Kidney glomerular epithelial cell (primary cell): ENCODE results near the gene RPS19.

Experiments
- DNase-seq: peaks from one replicate; lab custom pipeline; 2025; lab: John Stamatoyannopoulos, UW

The RPS19 gene

DNA sequence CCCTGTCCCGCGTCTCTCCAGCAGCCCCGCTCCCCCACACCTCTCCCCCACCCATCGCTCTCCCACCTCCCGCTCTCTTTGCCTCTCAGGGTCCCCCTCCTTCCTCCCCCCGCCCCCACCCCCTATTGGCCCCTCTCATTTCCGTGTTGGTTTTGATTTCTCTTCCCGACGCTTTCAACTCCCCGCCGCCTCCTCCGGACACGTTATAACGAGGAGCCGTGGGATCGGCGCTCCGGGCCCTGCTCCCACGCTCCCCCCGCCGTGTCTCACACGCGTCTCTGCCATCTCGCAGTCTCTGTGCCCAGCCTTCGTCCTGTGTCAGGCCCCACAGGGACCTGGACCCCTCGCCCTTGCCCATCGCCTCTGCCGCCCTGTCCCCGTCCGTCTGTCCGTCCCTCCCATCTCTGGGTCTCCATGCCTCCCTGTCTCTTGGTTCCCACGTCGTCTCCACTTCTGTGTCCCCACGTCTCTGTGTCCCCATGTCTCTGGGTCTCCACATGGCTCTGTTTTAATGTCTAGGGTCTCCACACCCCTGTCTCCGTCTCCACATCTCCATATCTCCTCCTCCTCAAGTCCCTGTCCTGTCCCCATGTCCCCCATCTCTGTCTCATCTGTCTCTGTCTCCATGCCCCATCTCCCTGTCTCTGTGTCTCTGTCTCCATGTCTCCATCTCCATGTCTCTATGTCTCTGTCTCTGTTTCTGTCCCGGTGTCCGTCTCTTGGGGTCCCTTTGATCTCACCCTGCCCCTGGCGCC is 55.1 kb downstream of the RPS19 start:
- DNase-seq = no peak

DNA sequence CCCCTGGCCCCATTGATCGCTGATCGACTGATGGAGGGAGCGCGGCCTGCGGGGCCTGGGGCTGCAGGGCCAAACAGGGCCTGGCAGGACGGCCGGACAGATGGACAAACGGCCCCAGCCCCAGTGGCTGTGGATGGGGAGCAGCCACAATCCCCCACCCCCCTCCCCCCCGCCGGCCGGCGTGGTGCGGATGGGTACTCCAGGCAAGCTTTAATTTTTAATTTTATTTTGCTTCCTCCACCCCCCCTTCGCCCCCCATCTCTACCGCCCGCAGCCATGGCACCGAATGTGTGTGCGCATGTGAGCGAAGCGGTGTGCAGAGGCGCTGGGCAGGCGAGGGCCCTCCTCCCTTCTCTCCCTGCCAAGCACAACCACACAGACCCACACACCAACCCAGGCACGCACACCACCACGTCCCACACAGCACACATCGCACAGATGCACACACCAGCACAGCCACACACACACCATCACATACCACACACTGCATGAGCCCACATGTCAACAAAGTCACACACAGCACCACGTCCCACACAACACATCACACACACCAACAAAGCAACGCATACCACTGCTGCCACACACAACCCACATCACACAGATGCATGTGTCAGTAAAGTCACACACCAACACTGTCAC is 55.8 kb downstream of the RPS19 start:
- no peak for DNase-seq

DNA sequence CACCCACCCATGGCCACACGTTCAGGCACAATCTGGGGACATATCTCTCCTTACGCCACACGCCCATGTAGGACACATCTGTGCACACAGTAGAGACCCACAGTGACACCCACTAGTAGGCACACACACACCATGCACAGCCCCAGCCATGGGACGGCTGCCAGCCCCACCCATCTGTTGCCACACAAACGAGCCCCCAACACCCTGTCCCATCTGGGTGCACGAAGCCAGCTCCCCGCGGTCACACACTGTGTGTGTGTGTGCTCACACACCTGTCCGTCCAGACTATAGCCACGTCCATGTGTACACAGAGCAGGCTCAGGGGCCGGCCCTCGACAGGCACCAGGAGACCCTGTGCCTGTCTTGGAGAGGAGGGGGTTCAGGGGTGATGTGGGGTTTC is 57.6 kb downstream of the RPS19 start:
- DNase-seq = no peak

DNA sequence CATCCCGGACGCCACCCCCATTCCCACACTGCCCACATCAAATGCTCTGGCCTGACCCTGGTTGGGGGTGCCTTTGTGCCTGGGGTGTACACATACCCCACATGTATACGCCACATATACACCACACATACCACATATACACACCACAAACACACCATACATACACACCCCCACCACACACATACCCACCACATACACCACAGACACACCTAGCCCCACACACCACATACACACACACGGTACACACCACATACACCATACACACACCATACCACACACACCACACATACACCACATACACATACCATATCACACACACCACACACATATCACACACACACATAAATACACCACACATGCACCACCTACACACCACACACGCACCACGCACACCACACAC is 58.0 kb downstream of the RPS19 start:
- DNase-seq = no peak

DNA sequence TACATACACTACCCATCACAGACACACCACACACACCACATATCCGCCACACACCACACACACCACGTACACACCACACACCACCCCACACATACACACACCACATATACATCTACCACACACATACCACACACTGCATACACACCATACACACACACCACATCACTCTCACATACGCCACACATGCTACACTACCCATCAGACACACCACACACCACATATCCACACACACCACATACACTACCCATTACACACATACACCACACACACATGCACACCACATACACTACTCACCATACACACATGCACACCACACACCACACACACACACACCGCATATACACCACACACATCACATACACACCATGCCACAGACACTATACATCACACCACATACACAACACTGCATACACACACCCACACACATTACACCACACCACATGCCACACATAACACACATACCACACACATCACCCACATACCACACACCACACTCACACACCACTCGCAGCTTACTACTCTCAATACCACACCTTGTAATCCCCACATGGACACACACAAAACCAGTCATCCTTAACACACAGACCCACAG is 58.7 kb downstream of the RPS19 start:
- no peak for DNase-seq

DNA sequence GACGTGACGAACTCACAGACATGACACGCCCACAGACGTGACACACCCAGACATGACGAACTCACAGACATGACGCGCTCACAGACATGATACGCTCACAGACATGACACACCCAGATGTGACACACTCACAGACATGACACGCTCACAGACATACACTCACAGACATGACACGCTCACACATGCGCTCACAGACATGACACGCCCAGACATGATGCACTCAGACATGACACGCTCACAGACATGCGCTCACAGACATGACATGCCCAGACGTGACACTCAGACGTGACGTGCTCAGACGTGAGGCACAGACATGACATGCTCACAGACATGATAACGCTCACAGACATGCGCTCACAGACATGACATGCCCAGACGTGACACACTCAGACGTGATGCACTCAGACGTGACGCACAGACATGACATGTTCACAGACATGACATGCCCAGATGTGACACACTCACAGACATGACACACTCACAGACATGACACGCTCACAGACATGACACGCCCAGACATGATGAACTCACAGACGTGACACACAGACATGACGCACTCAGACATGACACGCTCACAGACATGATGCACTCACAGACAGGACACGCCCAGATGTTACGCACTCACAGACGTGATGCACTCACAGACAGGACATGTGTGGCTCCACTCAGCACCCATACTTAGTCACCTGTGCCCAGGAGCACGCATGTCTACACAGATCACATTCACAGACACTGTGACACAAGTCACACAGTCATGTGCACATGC is 60.1 kb downstream of the RPS19 start:
- no peak for DNase-seq

DNA sequence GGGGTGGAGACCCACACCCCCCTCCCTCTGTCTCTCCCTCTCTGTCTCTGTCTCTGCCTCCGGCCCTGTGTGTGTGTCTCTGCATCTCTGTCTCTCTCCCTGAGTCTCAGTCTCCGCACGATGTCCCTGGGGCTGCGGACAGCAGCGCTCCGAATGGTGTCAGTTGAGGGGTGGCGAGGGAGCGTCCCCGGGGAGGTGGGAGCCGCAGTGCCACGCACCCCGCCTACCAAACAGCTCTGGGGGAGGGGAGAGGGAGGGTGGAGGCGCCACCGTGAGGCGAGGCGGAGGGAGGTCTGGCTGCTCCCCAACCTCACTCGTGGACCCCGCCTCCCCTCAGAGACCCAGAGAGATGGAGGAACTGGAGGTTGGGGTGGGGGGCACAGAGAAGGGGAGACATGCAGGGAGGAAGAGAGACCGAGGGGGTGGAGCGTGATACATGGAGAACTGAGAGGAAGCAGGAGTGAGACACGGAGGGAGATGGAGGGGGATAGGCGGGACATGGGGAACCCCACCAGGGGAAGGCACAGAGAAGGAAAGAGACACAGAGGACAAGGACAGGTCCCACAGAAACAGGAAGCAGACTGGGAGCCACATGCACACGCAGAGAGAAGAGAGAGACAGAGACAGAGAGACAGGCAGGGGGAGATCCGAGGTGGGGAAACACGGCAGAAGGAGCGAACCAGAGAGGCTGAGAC is 61.0 kb downstream of the RPS19 start:
- no peak for DNase-seq

DNA sequence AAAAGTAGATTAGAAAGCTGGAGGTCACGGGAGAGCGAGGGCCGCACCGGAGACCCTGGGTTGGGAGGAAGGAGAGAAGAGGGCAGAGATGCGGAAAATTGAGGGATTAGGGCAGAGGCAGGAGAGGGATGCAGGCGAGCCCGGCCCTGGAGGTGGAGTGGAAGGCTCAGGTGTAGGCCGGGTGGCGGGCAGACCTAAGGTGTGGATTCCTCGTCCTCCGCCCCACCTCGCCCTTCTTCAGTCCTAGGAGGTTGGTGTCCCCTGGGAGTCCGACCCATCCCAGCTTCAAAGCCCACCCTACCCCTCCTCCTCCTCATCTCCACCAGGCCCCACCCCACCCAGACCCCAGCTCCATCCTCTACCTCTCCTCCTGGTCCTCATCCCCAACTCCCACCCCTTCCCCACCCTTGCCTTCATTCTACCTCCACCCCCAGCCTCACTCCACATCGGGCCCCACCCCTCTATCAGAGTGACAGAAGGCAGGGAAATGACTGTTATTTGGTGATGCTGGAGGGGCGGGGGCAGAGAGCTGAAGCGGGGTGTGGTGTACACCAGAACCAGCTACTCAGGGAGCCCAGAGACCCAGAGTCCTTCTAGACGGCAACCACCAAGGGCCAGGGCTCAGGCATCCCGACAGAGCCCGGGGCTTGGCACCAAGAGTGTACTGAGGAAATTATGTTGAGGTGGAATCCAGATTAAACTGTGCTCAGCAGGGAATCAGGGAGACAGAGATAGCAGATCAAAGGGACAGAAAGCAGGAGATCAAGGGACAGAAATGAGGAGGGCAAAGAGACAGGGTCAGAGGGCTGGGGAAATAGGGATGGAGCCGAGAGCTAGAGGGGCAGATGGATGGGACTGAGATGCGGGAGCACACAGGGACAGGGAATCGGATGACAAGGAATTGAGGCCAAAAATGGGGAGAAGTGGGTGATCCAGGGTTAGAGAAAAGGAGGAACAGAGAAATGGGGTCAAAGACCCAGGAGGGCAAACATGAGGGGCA is 61.8 kb downstream of the RPS19 start:
- DNase-seq = no peak
